GM19238 (cell line): ENCODE measurements around the gene COL25A1.
"Not testable (repeated sequence)": the region's sequence is repeated elsewhere in the genome, so short reads cannot be mapped to it uniquely, and the experiment has no call there.

ENCODE experiments used
- DNase-seq: peaks from one replicate; pipeline ENCODE4 v3.0.0; 2011; ENCODE audit warnings: low spot score; ENCODE audit not compliant: insufficient read length

The COL25A1 gene

DNA sequence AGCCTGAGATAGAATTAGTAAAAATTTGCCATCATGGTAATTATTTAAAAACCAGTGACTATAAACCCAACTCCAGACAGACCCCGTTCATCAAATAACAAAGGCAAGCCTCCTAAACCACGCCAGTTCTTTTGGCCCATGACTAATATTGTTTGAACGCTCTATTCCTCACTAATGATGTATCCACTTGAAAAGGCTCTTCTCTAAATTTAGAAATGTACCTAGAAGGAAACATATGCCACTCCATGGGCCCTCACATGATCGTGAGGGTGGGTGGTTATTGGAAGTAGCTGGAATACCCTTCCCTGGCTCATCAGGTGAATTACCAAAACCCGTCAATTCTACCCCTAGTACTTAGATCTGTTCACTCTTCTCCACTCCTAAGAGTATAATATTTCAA, 249.2 kb downstream of the COL25A1 start:
- no peak for DNase-seq

GRCh38 chr4:109052821-109053220, 249.6 kb downstream of the COL25A1 start:
- DNase-seq = no peak

GRCh38 chr4:109051054-109051453, 251.4 kb downstream of the COL25A1 start:
- no peak for DNase-seq

GRCh38 chr4:109049926-109050325, 252.5 kb downstream of the COL25A1 start:
- no peak for DNase-seq

DNA sequence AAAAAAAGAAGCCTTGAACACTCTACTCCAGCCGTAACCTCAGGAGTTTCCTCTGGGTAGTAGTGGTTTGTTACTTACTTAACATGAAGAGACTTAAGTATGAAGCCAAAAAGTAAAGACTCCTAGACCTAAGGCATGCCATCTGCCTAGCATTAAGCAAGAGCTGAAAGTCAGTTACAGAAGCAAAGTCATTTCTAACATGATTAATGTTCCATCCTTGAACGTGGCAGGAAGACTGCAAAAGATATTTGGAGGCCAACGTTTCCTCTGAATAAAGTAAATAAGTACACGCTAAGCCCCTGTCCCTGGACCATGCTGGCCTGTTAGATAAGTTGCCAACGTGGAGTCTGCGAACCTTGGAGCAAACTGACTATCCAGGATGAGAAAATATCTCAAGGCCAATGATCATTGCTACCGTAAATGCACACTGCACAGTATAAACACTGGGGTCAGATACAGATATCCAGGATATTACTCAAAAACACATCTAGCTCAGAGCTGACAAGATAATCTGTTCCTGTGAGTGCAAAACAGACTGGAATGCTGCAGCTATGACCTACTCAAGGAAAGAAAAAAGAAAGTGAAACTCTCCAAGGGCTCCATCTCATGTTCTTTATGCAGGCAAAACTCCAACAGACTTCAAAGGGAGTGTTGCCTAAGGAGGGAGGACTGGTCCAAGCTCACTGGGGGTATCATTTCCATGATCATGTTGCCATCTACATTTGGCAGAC, 255.8 kb downstream of the COL25A1 start:
- no peak for DNase-seq

DNA sequence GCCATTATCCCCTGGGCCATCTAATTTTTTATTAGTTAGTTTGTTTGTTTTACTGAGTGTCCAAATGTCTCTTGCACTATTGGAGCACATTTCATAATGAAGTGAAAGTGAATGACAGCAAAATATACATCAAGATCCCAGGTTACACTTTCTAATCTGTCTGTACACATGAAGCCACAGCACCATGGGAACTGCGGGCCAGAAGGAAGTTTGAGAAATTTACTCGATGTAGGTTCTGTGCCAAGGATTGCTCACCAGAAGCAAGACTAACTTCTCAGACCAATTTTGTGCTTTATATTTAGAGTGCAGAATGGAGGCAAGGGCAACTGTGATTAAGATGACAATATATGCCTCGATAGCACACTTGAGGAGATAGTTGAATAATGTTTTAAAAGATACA, 258.0 kb downstream of the COL25A1 start:
- no peak for DNase-seq

GRCh38 chr4:109043286-109043685, 259.2 kb downstream of the COL25A1 start:
- no peak for DNase-seq

GRCh38 chr4:109041463-109042360, 260.7 kb downstream of the COL25A1 start:
- no peak for DNase-seq

GRCh38 chr4:109040441-109040840, 262.0 kb downstream of the COL25A1 start:
- no peak for DNase-seq

DNA sequence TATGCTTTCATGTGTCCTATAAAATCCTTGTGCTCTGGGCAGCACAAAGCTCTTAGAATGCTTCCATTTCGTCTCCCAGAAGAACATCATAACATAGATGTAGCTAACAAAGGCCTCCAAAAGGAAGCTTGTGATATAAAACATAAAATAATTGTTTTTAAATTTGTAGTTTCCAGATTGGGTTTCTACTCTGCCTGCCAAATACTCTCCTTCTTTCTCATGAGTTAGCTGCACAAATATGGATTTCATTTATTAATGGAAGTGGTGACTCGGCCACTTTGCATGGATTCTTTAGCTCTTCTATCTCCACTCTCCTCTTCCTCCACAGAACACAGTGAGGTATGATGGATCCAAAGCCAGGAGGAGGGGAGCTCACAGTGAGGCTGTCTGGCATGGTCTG, 265.4 kb downstream of the COL25A1 start:
- DNase-seq = no peak

GRCh38 chr4:109033993-109034392, 268.5 kb downstream of the COL25A1 start:
- no peak for DNase-seq

DNA sequence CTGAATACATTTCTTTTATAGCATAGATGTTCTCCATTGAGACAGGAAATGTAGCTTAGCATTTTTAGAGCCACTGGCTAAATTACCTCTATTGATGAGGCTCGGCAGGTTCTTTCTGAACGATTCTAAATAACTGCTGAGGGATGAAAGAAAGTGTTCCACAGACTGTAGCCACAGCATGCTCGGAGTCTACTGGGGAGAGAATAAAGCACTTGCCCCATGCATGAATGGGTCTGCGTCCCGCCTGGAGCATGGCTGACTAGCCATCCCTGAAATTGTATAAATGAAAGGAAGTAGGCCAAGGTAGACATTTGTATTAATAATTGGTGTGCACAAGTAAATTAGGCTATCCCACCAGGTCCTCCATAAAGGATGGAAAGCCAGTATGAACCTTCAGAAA, 269.8 kb downstream of the COL25A1 start:
- DNase-seq = no peak

DNA sequence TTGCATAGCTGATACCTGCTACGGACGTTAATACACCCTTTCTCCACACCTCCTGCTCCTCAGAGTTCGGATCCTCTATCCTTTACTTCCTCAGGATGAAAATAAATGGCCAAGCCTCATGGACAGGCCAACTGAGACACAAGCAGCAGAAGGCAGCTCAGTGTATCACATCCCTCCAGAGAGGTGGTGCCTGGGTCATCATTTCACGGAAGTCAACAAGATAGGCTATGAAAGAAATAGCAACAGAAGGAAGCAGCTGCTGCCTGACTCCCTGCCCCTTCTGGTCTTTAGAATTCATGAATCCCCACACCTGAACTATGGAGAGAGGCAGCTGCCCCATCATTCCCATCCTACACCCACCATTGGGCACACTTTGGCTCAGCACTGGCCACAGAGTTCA, 272.5 kb downstream of the COL25A1 start:
- no peak for DNase-seq

- DNase-seq = no peak
These were observed 275.4 kb downstream of the COL25A1 start for GRCh38 chr4:109027016-109027500.

DNA sequence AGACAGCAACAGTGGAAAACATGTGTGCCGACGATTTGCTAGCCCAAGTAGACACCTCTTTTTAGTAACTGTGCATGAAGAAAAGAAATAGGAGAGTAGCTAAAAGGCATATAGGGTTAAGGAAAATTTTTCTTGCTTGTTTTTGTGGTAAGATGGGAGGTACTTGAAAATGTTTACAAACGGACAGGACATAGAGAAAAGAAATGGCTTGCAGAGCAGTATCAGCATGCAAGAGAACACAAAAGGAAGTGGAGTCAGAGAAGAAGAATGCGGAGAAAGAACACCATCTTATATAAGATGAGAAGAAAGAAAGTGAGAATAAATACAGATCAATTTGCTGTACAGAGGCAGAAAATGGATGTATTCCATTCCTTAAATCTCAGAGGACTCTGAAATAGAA, 275.9 kb downstream of the COL25A1 start:
- DNase-seq = no peak

DNA sequence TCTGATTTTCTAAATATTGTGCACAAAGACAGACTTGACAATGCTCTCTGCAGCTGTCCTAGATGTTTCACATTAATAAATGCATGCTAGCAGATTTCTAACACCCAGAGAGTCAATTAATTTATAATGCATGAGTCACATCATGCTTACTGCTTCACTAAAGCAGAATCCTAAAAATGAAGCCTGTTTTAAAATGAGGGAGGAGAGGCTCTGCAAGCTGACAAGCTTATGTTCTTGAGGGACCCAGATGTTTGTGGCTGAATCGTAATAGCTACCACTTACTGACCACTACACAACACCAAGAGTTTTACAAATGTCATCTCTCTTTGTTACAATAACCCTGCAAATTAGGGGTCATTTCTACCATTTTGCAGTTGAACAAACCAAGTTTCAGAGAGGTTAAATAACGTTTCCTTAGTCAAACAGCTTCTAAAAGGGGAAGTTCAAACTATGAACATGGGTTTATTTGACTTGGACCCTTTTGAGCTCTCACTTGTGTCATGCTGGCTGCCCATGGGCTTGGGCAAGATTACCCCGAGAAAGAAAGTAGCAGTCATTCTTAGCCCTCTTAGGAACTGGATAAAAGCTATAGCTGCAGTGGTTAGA, 276.9 kb downstream of the COL25A1 start:
- DNase-seq = no peak

DNA sequence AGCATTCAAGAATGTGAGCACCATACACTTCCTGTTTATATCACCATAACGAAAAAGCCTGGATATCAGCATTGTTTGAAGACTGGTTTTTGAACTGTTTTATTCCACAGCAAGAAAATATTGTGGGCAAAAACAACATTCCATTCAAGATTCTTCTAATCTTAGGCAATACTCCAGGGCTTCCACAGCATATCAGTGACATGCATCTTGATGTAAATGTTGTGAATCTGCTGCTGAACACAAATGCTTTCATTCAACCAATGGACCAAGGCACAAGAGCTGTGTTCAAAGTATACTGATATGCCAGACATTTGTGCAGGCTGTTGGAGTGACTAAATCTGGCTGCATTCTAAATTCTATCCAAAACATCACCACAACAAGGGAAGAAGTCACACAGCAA, 279.5 kb downstream of the COL25A1 start:
- no peak for DNase-seq

GRCh38 chr4:109021630-109022029, 280.8 kb downstream of the COL25A1 start:
- DNase-seq = not testable (repeated sequence)

DNA sequence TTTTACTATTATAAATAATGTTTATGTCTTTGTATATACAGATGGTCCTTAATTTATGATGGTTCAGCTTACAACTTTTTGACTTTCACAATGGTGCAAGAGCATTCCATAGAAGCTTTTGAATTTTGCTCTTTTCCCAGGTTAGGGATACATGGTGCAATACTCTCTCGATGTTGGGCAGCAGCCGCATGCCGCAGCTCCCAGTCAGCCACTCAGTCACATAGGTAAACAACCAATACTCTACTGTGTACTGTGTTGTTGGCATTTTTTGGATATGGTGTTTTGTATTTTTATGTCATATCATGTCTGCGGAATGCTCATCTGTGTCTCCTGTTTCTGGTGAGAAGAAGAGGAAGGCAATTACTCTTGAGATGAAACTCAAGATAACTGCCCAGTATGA, 281.6 kb downstream of the COL25A1 start:
- no peak for DNase-seq

- DNase-seq = no peak
These were observed 286.3 kb downstream of the COL25A1 start for GRCh38 chr4:109016200-109016599.

- no peak for DNase-seq
These were observed 287.0 kb downstream of the COL25A1 start for GRCh38 chr4:109015413-109015810.
